Spleen (tissue), 7 donors: Measurements from ENCODE around the gene ING4.

Source experiments
- POLR2A ChIP-seq, 3 donors: fragments of 450-650 bp; IDR thresholded peaks; one replicate each; pipeline ENCODE4 v1.5.1; 2017; ENCODE audit warnings: antibody characterized with exemption in 3 of 3, mild to moderate bottlenecking in 1 of 3
- TF ChIP-seq, protein P1 (sequence below), 11 experiments: fragments of 200-600 bp in 7 of 11; fragments of 450-650 bp in 4 of 11; sonication (generic) in 4 of 11; IDR thresholded peaks in 8 of 11; conservative IDR thresholded peaks in 3 of 11; 1 replicate in 7 of 11; 2 replicates in 4 of 11; pipeline versions ENCODE4 v1.4.0 to v1.8.0; 2016 to 2021; ENCODE audit warnings: antibody characterized with exemption in 11 of 11, inconsistent platforms in 4 of 11, mild to moderate bottlenecking in 1 of 11
- donor health status: DM: no; HTN: no; CAD: no; lungs with moderate emphysema.
- donor health status: DM: no; HTN: no; CAD: no.
- donor health status: DM: no; HTN: no; CAD: no.

DNA sequence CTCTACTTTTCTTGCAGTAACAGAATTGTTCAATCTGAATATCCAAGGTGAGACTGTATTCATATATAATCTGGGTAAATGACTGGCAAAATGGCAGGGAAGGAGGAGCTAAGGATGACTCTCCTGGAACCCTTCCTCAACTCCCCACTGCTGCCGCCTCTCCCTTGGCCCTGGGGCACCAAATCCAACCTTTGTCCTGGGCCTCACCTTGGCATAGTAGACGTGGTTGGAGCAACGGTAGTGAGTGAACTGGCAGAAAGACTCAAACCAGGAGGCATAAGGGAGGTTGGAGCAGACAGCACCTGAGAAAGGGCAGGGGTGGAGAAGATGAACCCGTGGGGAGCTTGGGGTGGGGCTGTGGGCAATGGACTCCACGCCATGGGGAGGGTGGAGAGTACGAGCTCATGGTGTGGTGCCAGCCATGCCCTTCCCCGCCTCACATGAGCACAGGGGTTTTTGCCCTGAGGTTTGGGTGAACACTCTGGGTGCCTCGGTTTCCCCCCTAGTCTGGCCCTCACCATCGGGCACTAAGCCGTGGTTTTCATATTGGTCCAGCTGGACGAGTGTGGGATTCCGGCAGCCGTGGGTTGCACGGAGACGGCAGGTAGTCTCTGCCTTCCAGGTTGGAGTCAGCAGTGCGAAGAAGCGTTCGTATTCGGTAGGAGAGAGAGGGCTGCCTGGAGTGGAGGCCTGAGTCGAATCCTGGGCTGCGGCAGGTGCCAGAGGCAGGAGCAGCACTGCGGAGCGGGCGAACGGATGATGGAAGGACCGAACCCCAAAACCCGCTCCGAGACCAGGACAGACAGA, 16.4 kb downstream of the ING4 start:
- TF ChIP-seq POLR2A (IDR thresholded peaks at IDR 0.05): no peak
- TF ChIP-seq, protein P1, sequence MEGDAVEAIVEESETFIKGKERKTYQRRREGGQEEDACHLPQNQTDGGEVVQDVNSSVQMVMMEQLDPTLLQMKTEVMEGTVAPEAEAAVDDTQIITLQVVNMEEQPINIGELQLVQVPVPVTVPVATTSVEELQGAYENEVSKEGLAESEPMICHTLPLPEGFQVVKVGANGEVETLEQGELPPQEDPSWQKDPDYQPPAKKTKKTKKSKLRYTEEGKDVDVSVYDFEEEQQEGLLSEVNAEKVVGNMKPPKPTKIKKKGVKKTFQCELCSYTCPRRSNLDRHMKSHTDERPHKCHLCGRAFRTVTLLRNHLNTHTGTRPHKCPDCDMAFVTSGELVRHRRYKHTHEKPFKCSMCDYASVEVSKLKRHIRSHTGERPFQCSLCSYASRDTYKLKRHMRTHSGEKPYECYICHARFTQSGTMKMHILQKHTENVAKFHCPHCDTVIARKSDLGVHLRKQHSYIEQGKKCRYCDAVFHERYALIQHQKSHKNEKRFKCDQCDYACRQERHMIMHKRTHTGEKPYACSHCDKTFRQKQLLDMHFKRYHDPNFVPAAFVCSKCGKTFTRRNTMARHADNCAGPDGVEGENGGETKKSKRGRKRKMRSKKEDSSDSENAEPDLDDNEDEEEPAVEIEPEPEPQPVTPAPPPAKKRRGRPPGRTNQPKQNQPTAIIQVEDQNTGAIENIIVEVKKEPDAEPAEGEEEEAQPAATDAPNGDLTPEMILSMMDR (IDR thresholded peaks at IDR 0.05 in 8 of 11, conservative IDR thresholded peaks at IDR 0.05 in 3 of 11): no peak
